ENCODE measurements around the gene C1QTNF6.

DNA sequence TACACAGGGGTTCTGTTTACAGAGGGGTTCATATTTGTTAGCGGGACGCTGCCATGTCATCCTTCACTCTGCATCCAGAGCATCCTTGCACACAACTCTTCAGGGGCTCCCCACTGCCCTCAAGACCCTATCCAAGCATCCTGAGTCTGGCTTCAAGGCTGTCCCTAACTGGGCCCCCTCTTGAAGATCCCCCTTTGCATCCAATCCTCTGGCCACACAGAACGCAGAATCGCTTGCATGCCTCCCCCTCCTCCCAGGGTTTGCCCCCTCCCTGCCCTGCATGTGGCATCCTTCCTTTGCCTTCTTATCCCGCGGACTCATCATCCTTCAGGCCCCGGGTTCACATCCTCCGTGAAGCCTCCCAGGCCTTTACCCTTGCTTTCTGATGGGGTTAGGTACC, 18.6 kb downstream of the C1QTNF6 start:
- TF ChIP-seq, protein P1, sequence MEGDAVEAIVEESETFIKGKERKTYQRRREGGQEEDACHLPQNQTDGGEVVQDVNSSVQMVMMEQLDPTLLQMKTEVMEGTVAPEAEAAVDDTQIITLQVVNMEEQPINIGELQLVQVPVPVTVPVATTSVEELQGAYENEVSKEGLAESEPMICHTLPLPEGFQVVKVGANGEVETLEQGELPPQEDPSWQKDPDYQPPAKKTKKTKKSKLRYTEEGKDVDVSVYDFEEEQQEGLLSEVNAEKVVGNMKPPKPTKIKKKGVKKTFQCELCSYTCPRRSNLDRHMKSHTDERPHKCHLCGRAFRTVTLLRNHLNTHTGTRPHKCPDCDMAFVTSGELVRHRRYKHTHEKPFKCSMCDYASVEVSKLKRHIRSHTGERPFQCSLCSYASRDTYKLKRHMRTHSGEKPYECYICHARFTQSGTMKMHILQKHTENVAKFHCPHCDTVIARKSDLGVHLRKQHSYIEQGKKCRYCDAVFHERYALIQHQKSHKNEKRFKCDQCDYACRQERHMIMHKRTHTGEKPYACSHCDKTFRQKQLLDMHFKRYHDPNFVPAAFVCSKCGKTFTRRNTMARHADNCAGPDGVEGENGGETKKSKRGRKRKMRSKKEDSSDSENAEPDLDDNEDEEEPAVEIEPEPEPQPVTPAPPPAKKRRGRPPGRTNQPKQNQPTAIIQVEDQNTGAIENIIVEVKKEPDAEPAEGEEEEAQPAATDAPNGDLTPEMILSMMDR (IDR thresholded peaks at IDR 0.05): no peak
- no peak for TF ChIP-seq POLR2A (IDR thresholded peaks at IDR 0.05)

Measured in thyroid gland (tissue), 4 donors.